GM12875 (cell line): ENCODE results near the gene HEG1.

Experiments
- H3K4me3 ChIP-seq: one replicate; pipeline ENCODE4 v1.5.1; 2011; ENCODE audit warnings: low read depth, low read length, control low read depth
- TF ChIP-seq, protein P1 (sequence below): IDR thresholded peaks from 2 replicates; pipeline ENCODE4 v1.5.1; 2011; ENCODE audit warnings: low read depth, mild to moderate bottlenecking, control low read depth, inconsistent platforms, low read length, moderate library complexity, borderline replicate concordance; ENCODE audit not compliant: insufficient read depth

Gene HEG1

DNA sequence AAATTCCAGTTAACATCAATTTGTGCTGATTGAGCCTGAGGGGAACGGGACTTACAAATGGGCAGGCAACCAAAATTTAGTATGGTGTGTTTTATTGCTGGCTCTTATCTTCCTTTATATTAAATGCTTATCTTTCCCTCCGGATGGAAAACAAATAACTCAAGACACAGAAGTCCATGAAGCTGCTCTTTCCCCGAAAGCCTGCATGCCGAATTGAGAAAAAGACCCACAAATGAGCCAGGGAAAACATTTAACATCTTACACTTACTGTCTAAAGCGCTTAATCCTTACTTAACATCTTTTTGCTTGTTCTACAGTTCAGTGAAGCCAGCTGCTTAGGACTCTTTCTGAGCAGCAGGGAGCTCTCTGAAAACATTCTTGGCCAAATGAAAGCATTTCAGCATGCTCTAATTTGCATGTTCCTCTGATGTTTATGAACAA lies 49.5 kb downstream of the HEG1 start:
- H3K4me3 ChIP-seq = no peak overlapping the region
- TF ChIP-seq, protein P1, sequence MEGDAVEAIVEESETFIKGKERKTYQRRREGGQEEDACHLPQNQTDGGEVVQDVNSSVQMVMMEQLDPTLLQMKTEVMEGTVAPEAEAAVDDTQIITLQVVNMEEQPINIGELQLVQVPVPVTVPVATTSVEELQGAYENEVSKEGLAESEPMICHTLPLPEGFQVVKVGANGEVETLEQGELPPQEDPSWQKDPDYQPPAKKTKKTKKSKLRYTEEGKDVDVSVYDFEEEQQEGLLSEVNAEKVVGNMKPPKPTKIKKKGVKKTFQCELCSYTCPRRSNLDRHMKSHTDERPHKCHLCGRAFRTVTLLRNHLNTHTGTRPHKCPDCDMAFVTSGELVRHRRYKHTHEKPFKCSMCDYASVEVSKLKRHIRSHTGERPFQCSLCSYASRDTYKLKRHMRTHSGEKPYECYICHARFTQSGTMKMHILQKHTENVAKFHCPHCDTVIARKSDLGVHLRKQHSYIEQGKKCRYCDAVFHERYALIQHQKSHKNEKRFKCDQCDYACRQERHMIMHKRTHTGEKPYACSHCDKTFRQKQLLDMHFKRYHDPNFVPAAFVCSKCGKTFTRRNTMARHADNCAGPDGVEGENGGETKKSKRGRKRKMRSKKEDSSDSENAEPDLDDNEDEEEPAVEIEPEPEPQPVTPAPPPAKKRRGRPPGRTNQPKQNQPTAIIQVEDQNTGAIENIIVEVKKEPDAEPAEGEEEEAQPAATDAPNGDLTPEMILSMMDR = no peak

DNA sequence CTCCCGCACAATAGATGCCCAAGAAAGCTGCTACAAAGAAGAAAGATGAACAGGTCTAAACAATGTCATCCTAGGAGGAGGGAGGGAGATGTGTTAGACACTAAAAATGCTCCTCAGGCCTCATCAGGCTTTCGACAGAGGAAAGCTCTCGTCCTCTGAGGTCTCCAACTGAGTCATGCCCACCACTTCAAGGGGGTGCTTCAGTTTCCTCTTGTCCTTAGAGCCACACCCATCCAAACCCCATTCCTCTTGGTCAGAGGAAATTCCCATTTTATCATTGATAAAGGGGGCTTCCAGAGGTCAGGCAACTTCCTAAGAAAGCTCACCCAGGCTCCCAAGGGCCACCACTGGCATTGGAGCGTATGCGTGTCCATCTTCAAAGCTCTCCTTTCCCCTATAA lies 50.1 kb downstream of the HEG1 start:
- TF ChIP-seq, protein P1 = no peak
- no peak overlapping the region for H3K4me3 ChIP-seq

DNA sequence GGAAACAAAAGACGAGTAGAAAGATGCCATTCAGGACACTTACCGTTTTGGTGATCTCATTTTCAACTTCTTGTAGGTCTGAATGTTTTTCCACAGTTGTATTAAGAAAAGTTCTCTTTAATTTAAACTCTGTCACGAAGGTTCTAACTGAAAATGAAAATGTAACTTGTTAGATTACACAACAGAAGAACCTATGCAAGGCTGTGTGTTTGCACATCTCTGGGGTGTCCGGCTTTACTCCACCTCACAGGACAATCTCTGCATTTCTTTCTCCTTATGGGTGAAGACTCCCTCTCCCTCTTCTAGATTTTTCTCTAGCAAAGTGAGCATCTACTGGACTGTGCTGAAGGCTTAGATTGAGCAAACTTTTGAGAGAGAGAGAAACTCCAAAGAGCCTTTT lies 50.6 kb downstream of the HEG1 start:
- TF ChIP-seq, protein P1 = no peak
- no peak overlapping the region for H3K4me3 ChIP-seq

DNA sequence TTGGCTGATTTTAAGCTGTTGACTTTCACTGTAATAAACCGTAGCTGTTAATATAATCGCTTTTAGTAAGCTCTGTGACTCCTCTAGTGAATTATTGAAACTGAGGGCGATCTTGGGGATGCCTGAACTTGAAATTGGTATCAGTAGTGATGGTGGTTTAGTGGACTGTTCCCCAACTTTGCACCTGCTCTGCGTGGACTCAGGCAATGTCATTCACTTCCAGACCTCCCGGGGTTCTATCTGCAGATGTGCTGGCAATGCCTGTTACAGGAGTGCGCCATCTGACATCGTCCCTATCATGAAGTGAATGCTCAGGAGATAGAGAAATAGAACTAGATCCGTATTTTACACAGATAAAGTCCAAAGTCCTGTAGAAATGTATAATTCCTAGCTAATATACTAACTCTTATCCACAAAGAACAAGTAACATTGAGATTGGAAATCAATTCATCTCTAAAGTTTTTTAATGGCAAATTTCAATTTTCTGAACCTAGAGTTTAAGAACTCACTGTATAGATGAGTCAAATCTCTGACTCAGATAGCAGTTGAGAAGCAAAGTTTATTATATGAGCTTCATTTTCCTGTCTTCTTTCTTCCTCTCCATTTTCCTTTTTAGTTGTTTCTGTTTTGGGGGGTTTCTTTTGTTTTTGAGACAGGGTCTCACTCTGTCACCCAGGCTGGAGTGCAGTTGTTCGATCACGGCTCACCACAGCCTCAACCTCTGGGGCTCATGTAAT lies 51.8 kb downstream of the HEG1 start:
- H3K4me3 ChIP-seq = no peak overlapping the region
- TF ChIP-seq, protein P1 = no peak

DNA sequence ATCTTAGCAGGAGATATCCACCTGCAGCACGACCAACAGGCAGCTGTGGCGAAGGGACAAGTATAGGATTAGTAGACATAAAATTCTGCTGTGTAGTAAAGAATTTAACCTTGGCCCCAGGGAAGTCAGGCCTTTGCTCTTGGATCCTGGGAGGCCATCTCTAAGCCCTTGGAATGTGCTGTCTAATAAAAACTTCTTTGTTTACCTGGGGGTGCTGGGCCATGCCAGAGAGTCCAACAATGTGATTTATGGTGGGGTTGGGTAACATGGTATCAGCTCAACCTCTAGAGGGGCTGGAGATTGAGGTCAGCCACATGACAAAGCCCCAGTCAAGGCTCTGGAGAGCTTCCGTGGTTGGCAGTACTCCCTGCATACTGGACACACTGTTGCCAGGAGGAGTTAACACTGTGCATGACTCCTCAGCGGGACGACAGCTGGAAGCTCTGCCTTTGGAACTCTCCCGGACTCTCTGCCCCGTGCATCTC lies 52.4 kb downstream of the HEG1 start:
- H3K4me3 ChIP-seq = no peak overlapping the region
- TF ChIP-seq, protein P1 = no peak

DNA sequence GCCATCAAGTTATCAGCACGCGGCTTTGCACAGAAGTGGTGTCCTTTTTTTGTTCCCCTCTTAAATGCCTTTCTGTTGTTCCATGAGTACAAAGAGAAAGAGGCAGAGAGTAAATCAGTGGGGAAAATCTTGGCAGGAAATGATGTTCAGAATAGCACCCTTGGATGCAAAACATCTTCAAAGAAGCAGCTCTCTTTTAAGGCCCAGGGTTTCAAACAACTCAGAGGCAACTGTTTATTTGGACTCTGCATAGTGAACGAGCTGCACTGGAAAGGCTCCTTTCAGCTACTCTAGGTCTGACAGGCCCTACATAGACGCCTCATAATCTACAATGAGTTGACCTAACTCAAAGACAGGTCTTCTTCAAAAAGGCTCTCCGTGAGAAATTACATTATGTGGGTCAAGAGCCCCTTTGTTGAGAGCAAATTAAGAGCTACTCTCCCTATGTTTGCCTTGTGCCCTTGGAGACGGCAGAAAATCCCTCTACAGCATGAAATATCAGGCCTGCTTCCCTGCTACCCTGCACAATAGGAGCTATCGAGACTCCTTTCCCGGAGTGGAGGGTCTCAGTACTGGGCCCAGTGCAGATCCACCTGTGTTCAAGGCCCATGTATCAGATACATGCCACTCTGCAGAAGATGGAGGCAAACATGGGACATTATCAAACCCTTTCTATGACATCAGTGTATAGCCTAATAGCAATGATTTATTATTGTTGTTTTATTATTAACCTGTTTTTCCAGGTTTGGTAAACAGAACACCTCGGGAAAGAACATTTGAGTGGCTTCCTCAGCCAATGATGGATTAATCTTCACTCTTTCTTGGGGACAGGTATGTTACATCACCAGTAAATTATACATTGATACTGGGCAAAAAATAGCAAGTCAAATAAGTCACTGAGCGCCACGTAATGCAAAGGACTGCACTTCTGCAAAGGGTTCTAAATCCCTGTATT lies 53.1 kb downstream of the HEG1 start:
- H3K4me3 ChIP-seq = no peak overlapping the region
- TF ChIP-seq, protein P1 = no peak
